Ovary (tissue), 9 donors: ENCODE measurements around the gene TMEM69. TPM values are rescaled to one million over a fixed set of nuclear protein-coding genes. Genes with fewer than 3 reads are reported as not detected.

Experiments
- DNase-seq, 5 donors: peaks; one replicate each; pipeline ENCODE4 v3.0.0-alpha.2; 2019 to 2020
- H3K27ac ChIP-seq, 2 donors: fragments of 200-600 bp; one replicate each; pipeline versions ENCODE4 v1.5.1 to v1.8.0; 2019 to 2022
- H3K27me3 ChIP-seq: fragments of 200-600 bp; one replicate; pipeline ENCODE4 v1.8.0; 2022
- H3K36me3 ChIP-seq: fragments of 200-600 bp; sonication (generic); one replicate; pipeline ENCODE4 v1.5.1; 2019
- H3K4me1 ChIP-seq: one replicate; pipeline ENCODE4 v1.8.1; 2013; ENCODE audit warnings: mild to moderate bottlenecking, moderate library complexity; ENCODE audit not compliant: insufficient read depth
- H3K4me3 ChIP-seq: fragments of 200-600 bp; sonication (generic); one replicate; pipeline ENCODE4 v1.5.1; 2017
- H3K9me3 ChIP-seq, 2 donors: fragments of 200-600 bp in 1 of 2; sonication (generic) in 1 of 2; one replicate each; pipeline versions ENCODE4 v1.5.1 to v1.8.1; 2013 to 2019; ENCODE audit warnings: mild to moderate bottlenecking in 1 of 2, moderate library complexity in 1 of 2
- EP300 ChIP-seq: sonication (generic); formaldehyde crosslinking; IDR thresholded peaks from one replicate; pipeline ENCODE4 v1.6.1; 2017; ENCODE audit warnings: antibody characterized with exemption
- POLR2A ChIP-seq: fragments of 450-650 bp; IDR thresholded peaks from one replicate; pipeline ENCODE4 v1.6.1; 2017; ENCODE audit warnings: antibody characterized with exemption, mild to moderate bottlenecking, moderate library complexity
- WGBS, 3 donors: extraction: QIAGEN DNeasy Blood & Tissue Kit in 1 of 3; methylation state at CpG; one replicate each; pipeline versions ENCODE4 v1.1.5 to v1.1.7; 2013 to 2017; 5-methylcytosine and 5-hydroxymethylcytosine counted together
- intact Hi-C, 4 donors: fragments of 100-400 bp; cut with DNase I; formaldehyde crosslinking; loops; one replicate each; pipeline versions ENCODE4 v1.11.0 to v1.15.1; 2022 to 2023
- polyA plus RNA-seq, 2 donors: library from polyadenylated mRNA; stranded (reverse); fragments of 200-250 nt in 1 of 2; fragments of 350-450 nt in 1 of 2; fragmentation: Illumina TruSeq in 1 of 2; extraction: RNeasy Lipid Tissue Mini Kit (QIAGEN cat#74804) in 1 of 2; gene quantifications; one replicate each; pipeline ENCODE4 v1.2.3, GENCODE V29; 2013 to 2014
- total RNA-seq, 7 donors: library from RNA; depleted of rRNA in 2 of 7; stranded (reverse); fragments of >200 nt in 2 of 7; fragmentation: NEBNext Ultra II Directional in 3 of 7; extraction: Animal tissue kit (Norgen Biotek cat#: 25700) in 3 of 7; gene quantifications; one replicate each; pipeline versions ENCODE4 v1.1.0 to v1.2.4, GENCODE V29; 2016 to 2023
- TF ChIP-seq, protein P1 (sequence below), 3 donors: fragments of 450-650 bp in 2 of 3; fragments of 200-600 bp in 1 of 3; IDR thresholded peaks; one replicate each; pipeline versions ENCODE4 v1.5.1 to v1.8.0; 2016 to 2022; ENCODE audit warnings: antibody characterized with exemption in 3 of 3, mild to moderate bottlenecking in 1 of 3
- donor health status: DM: no; HTN: no; CAD: no; lungs with moderate emphysema.
- donor health status: DM: no; HTN: no; CAD: no.
- donor health status: Bipolar disorder and iron deficiency.
- donor health status: DM: yes; HTN: yes; CAD: no.
- donor health status: DM: no; HTN: no; CAD: no.
- donor health status: DM: yes; HTN: yes; CAD: no.

Gene TMEM69
- total and polyA plus RNA-seq, 9 donors, result 16.1 to 35.5 (median 19.4) TPM

GRCh38 chr1:45658171-45658570 lies 29.8 kb upstream of the TMEM69 start:
- Histone ChIP-seq H3K36me3 (no peaks in the 10 kb centered on the region), H3K27me3 (no peaks in the 10 kb centered on the region), H3K4me3 (no peak overlapping the region), H3K4me1 (no peaks in the 10 kb centered on the region), H3K27ac (no peak overlapping the region), H3K9me3 (no peaks in the 10 kb centered on the region)
- intact Hi-C loops, result no loop called here
- TF ChIP-seq EP300 (no peak), POLR2A (no peak)
- TF ChIP-seq, protein P1, sequence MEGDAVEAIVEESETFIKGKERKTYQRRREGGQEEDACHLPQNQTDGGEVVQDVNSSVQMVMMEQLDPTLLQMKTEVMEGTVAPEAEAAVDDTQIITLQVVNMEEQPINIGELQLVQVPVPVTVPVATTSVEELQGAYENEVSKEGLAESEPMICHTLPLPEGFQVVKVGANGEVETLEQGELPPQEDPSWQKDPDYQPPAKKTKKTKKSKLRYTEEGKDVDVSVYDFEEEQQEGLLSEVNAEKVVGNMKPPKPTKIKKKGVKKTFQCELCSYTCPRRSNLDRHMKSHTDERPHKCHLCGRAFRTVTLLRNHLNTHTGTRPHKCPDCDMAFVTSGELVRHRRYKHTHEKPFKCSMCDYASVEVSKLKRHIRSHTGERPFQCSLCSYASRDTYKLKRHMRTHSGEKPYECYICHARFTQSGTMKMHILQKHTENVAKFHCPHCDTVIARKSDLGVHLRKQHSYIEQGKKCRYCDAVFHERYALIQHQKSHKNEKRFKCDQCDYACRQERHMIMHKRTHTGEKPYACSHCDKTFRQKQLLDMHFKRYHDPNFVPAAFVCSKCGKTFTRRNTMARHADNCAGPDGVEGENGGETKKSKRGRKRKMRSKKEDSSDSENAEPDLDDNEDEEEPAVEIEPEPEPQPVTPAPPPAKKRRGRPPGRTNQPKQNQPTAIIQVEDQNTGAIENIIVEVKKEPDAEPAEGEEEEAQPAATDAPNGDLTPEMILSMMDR (IDR thresholded peaks at IDR 0.05), result no peak
- 74 to 80% (median 78%) methylated on average over 2 of the region's 2 CpGs for WGBS, 3 donors
- DNase-seq, result no peak

DNA sequence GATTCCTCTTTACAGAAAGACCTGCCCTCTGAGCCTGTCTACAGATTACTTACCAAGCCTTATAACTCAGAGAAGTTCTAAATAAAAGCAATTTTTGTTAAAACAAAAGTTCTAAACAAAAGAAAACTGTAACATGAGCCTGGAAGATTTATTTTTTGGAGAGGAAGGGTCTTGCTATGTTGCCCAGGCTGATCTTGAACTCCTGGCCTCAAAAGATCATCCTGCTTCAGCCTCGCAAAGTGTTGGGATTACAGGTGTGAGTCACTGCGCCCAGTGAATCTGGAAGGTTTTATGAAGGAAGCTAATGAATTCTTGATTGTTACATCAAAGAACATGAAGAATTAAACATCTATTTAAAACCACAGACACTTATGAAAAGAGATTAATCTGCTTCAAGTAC lies 28.8 kb upstream of the TMEM69 start:
- Histone ChIP-seq H3K4me3 (no peak overlapping the region), H3K9me3 (no peaks in the 10 kb centered on the region), H3K4me1 (no peaks in the 10 kb centered on the region), H3K36me3 (no peaks in the 10 kb centered on the region), H3K27ac (no peak overlapping the region), H3K27me3 (no peaks in the 10 kb centered on the region)
- intact Hi-C loops, result no loop called here
- 95 to 99% (median 99%) methylated on average over 2 of the region's 2 CpGs for WGBS, 3 donors
- TF ChIP-seq EP300, result no peak
- no peak for TF ChIP-seq POLR2A
- TF ChIP-seq, protein P1 (IDR thresholded peaks at IDR 0.05), result no peak
- no peak for DNase-seq

DNA sequence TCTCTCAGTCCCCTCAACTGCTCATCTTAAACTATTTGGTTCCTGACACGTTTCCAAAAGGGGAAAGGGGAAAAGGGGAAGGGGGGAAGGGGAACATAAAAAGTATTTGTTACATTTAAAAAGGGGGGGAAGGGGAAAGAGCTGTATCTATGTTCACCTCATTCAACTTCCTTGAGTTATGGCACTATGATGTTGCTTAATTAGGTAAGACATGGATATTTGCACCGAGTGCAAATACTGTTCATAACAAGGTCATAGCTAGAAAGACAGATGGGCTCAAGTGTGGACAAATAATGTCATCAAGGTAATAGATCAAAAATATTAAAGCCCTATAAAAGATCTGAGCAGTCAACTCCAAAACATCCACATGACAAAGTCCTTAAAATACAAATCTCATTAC lies 27.6 kb upstream of the TMEM69 start:
- no peaks in the 10 kb centered on the region for H3K9me3 ChIP-seq
- no peaks in the 10 kb centered on the region for H3K36me3 ChIP-seq
- TF ChIP-seq POLR2A (no peak), EP300 (no peak)
- TF ChIP-seq, protein P1 (IDR thresholded peaks at IDR 0.05), result no peak
- no peaks in the 10 kb centered on the region for H3K4me1 ChIP-seq
- no peak for DNase-seq
- H3K27ac ChIP-seq, result no peak overlapping the region
- no peak overlapping the region for H3K4me3 ChIP-seq
- no peaks in the 10 kb centered on the region for H3K27me3 ChIP-seq
- intact Hi-C loops, result no loop called here
- WGBS, 3 donors, result 41 to 52% (median 45%) methylated on average over 2 of the region's 2 CpGs

- no peaks in the 10 kb centered on the region for H3K36me3 ChIP-seq
- no peak for DNase-seq
- no peaks in the 10 kb centered on the region for H3K27me3 ChIP-seq
- no peaks in the 10 kb centered on the region for H3K9me3 ChIP-seq
- no peak for TF ChIP-seq POLR2A
- TF ChIP-seq, protein P1 (IDR thresholded peaks at IDR 0.05), result no peak
- no peak for TF ChIP-seq EP300
- intact Hi-C loops, result no loop called here
- H3K27ac ChIP-seq, result no peak overlapping the region
- no peak overlapping the region for H3K4me3 ChIP-seq
- H3K4me1 ChIP-seq, result peaks cover 7% of the 10 kb centered on the region
- WGBS, 3 donors, result 84% methylated on average over 2 of the region's 2 CpGs
Measured at GRCh38 chr1:45666836-45667235, 21.1 kb upstream of the TMEM69 start.
